ENCODE data around the gene FANCC.

Gene FANCC

GRCh38 chr9:95126739-95127138 is 190.8 kb downstream of the FANCC start:
- TF ChIP-seq, protein P1, sequence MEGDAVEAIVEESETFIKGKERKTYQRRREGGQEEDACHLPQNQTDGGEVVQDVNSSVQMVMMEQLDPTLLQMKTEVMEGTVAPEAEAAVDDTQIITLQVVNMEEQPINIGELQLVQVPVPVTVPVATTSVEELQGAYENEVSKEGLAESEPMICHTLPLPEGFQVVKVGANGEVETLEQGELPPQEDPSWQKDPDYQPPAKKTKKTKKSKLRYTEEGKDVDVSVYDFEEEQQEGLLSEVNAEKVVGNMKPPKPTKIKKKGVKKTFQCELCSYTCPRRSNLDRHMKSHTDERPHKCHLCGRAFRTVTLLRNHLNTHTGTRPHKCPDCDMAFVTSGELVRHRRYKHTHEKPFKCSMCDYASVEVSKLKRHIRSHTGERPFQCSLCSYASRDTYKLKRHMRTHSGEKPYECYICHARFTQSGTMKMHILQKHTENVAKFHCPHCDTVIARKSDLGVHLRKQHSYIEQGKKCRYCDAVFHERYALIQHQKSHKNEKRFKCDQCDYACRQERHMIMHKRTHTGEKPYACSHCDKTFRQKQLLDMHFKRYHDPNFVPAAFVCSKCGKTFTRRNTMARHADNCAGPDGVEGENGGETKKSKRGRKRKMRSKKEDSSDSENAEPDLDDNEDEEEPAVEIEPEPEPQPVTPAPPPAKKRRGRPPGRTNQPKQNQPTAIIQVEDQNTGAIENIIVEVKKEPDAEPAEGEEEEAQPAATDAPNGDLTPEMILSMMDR (conservative IDR thresholded peaks at IDR 0.05; ENCODE audit: low read depth), result no peak
- CTCF ChIA-PET, result interaction anchor here (0.6 to 7.1 kb wide), 17 partner anchors 9 to 688 kb away, joined by 3 to 132 read pairs (median 5); no protein-coding TSS in a partner anchor
- POLR2A ChIA-PET (ENCODE audit: low non-redundant PET), result no interaction called here
- no peak for DNase-seq (ENCODE audit: low spot score)
- H3K27ac ChIP-seq, result peak overlapping the region; percentile 58

DNA sequence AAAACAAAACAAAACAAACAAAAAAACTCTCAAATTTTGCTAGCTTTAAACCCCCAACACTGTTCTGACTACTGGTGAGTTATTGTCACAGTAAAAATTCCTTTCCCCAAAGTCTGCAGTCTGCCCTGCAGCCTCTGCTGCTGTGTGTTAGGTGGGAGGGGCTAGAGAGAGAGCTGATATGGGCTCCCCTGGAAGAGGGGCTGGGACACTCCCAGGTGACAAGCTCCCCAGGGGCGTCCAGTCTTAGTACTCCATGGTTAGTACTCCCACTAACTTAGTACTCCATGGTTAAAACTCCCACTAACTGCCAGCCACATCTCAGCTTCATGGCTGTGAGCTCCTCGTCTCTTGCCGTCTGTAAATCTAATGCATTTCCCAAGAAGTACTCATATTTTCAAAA is 191.9 kb downstream of the FANCC start:
- TF ChIP-seq, protein P1 (conservative IDR thresholded peaks at IDR 0.05; ENCODE audit: low read depth), result no peak
- no peak for DNase-seq (ENCODE audit: low spot score)
- ChIA-PET POLR2A (ENCODE audit: low non-redundant PET) (interaction anchor here (0.7 kb wide), 1 partner anchor 74 kb away, joined by 5 read pairs; no protein-coding TSS in a partner anchor), CTCF (interaction anchor here (0.9 to 7.1 kb wide), 3 partner anchors 33 to 472 kb away, joined by 3 to 132 read pairs (median 7); no protein-coding TSS in a partner anchor)
- H3K27ac ChIP-seq, result no peak overlapping the region

GRCh38 chr9:95124582-95125367 is 192.7 kb downstream of the FANCC start:
- DNase-seq (ENCODE audit: low spot score), result no peak
- ChIA-PET POLR2A (ENCODE audit: low non-redundant PET) (interaction anchor here (0.7 kb wide), 1 partner anchor 73 kb away, joined by 5 read pairs; no protein-coding TSS in a partner anchor), CTCF (interaction anchor here (0.9 to 7.1 kb wide), 4 partner anchors 14 to 444 kb away, joined by 3 to 132 read pairs (median 5); no protein-coding TSS in a partner anchor)
- H3K27ac ChIP-seq, result peak overlapping the region; percentile 34
- TF ChIP-seq, protein P1 (conservative IDR thresholded peaks at IDR 0.05; ENCODE audit: low read depth), result no peak

- H3K27ac ChIP-seq, result no peak overlapping the region
- no peak for DNase-seq (ENCODE audit: low spot score)
- TF ChIP-seq, protein P1 (conservative IDR thresholded peaks at IDR 0.05; ENCODE audit: low read depth), result no peak
- ChIA-PET POLR2A (ENCODE audit: low non-redundant PET) (no interaction called here), CTCF (interaction anchor here (0.6 to 0.9 kb wide), 2 partner anchors 28 to 440 kb away, joined by 3 read pairs; no protein-coding TSS in a partner anchor)
Measured at GRCh38 chr9:95120781-95121370, 196.6 kb downstream of the FANCC start.

DNA sequence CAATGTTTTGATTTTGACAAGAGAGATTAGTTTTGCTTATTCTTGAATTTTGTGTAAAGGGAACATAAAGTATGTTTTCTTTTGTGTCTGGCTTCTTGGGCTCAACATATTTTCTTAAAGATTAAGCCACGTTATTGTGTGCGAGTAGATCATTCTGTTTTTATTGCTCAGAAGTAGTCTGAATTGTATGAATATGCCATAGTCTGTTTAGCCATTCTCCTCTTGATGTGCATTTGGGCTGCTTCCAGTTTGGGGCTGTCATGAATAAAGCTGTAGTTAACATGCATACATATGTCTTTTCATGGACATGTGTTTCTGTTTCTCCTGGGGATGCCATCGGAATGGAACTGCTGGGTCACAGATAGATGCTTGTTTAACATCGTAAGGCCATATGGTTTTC is 198.9 kb downstream of the FANCC start:
- ChIA-PET POLR2A (ENCODE audit: low non-redundant PET) (interaction anchor here (0.7 kb wide), 1 partner anchor 392 kb away, joined by 6 read pairs; no protein-coding TSS in a partner anchor), CTCF (interaction anchor here (0.6 to 2.1 kb wide), 2 partner anchors 10 to 450 kb away, joined by 3 to 5 read pairs; no protein-coding TSS in a partner anchor)
- DNase-seq (ENCODE audit: low spot score), result no peak
- TF ChIP-seq, protein P1 (conservative IDR thresholded peaks at IDR 0.05; ENCODE audit: low read depth), result no peak
- H3K27ac ChIP-seq, result no peak overlapping the region

DNA sequence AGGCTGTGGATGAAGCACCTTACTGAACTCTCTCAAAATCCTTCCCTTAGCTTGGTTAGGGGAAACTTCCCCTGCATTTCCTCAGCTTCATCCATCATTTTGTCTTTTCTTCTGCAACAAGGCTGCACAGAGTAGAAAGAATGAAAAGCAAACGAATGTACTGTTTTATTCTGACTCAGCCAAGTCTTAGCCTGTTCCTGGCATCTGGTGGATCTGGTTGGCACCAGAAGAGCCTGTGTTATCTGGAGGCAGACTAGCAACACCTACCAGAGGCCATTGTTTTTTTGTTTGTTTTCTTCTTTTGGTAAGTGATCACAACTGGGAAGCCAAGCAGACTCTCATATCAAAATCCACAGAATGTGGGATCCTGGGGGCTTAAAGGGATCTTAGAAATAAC is 200.7 kb downstream of the FANCC start:
- no peak for DNase-seq (ENCODE audit: low spot score)
- TF ChIP-seq, protein P1 (conservative IDR thresholded peaks at IDR 0.05; ENCODE audit: low read depth), result no peak
- ChIA-PET POLR2A (ENCODE audit: low non-redundant PET) (no interaction called here), CTCF (interaction anchor here (0.5 to 1.4 kb wide), 5 partner anchors 11 to 448 kb away, joined by 3 to 5 read pairs (median 4); no protein-coding TSS in a partner anchor)
- peak overlapping the region; percentile 31; the same call in 1 of the 2 replicates for H3K27ac ChIP-seq

Measured in RWPE1 (cell line).